IMR-90 (cell line): ENCODE data around the gene RCBTB2.

Source experiments
- CEBPB ChIP-seq: IDR thresholded peaks from 2 replicates; pipeline ENCODE4 v1.6.1; 2012; ENCODE audit warnings: low read depth, low read length, improper control_type of control experiment
- MXI1 ChIP-seq: IDR thresholded peaks from 2 replicates; pipeline ENCODE4 v1.6.1; 2012; ENCODE audit warnings: low read depth, mild to moderate bottlenecking, low read length, moderate library complexity, borderline replicate concordance
- POLR2A ChIP-seq: IDR thresholded peaks from 2 replicates; pipeline ENCODE4 v1.6.1; 2012; ENCODE audit warnings: mild to moderate bottlenecking, low read depth, low read length
- RAD21 ChIP-seq: IDR thresholded peaks from 2 replicates; pipeline ENCODE4 v1.6.1; 2012; ENCODE audit warnings: low read length, improper control_type of control experiment
- RCOR1 ChIP-seq: IDR thresholded peaks from 2 replicates; pipeline ENCODE4 v1.6.1; 2012; ENCODE audit warnings: mild to moderate bottlenecking, low read length, improper control_type of control experiment; ENCODE audit not compliant: insufficient replicate concordance
- SMC3 ChIP-seq: fragments of 150-350 bp; IDR thresholded peaks from 2 replicates; pipeline ENCODE4 v1.6.1; 2016; ENCODE audit warnings: low read depth, mild to moderate bottlenecking, antibody characterized with exemption, low read length, moderate library complexity
- TF ChIP-seq, protein P1 (sequence below): conservative IDR thresholded peaks from 2 replicates; pipeline ENCODE4 v1.5.1; 2012; ENCODE audit warnings: mild to moderate bottlenecking, low read depth, low read length, improper control_type of control experiment
- TF ChIP-seq, protein P2 (sequence below): fragments of 150-350 bp; IDR thresholded peaks from 2 replicates; pipeline ENCODE4 v1.6.1; 2016; ENCODE audit warnings: low read depth, mild to moderate bottlenecking, low read length, moderate library complexity, borderline replicate concordance

DNA sequence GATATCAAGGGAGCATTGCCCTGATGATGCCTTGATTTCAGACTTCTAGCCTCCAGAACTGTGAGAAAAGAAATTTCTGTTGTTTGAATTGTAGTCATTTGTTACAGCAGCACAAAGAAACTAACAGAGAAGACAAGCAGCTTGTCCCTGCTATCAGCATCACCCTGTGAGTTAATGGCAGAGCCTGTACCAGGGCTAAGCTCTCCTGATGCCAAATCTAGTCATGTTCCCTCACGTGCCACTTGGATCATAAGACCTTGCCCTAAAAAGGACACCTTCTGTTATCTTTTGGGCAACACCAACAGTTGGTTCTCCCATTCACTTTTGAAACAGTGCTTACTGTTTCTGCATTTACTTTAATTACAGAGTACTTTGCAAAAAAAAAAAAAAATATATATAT is 14.8 kb downstream of the RCBTB2 start:
- TF ChIP-seq, protein P1, sequence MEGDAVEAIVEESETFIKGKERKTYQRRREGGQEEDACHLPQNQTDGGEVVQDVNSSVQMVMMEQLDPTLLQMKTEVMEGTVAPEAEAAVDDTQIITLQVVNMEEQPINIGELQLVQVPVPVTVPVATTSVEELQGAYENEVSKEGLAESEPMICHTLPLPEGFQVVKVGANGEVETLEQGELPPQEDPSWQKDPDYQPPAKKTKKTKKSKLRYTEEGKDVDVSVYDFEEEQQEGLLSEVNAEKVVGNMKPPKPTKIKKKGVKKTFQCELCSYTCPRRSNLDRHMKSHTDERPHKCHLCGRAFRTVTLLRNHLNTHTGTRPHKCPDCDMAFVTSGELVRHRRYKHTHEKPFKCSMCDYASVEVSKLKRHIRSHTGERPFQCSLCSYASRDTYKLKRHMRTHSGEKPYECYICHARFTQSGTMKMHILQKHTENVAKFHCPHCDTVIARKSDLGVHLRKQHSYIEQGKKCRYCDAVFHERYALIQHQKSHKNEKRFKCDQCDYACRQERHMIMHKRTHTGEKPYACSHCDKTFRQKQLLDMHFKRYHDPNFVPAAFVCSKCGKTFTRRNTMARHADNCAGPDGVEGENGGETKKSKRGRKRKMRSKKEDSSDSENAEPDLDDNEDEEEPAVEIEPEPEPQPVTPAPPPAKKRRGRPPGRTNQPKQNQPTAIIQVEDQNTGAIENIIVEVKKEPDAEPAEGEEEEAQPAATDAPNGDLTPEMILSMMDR: no peak
- no peak for TF ChIP-seq POLR2A
- no peak for TF ChIP-seq RCOR1
- TF ChIP-seq MXI1: no peak
- TF ChIP-seq SMC3: no peak
- no peak for TF ChIP-seq RAD21
- TF ChIP-seq CEBPB: no peak
- TF ChIP-seq, protein P2, sequence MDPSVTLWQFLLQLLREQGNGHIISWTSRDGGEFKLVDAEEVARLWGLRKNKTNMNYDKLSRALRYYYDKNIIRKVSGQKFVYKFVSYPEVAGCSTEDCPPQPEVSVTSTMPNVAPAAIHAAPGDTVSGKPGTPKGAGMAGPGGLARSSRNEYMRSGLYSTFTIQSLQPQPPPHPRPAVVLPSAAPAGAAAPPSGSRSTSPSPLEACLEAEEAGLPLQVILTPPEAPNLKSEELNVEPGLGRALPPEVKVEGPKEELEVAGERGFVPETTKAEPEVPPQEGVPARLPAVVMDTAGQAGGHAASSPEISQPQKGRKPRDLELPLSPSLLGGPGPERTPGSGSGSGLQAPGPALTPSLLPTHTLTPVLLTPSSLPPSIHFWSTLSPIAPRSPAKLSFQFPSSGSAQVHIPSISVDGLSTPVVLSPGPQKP: no peak
